Measurements from ENCODE around the gene PLXNC1. TPM values are rescaled to one million over a fixed set of nuclear protein-coding genes. Genes with fewer than 3 reads are reported as not detected.

The PLXNC1 gene
- total and polyA plus RNA-seq, 2 of the 8 experiments (the other 6 are each of a cell fraction or from before 2014, with no cell fraction given), result 0.83 to 2.0 TPM

- peaks cover 0 to 4% (median 0%) of the 10 kb centered on the region in 4 experiments; a peak in 3 of 7 replicates for H3K4me1 ChIP-seq (replicated peaks in 1 of 4; ENCODE audit: control insufficient read depth in 3 of 4, insufficient read depth in 4 of 4, low read length in 3 of 4)
- no peak overlapping the region for H4K5ac ChIP-seq (ENCODE audit: insufficient read length, low read depth, low read length)
- H2AK5ac ChIP-seq (ENCODE audit: low read depth, low read length), result no peak overlapping the region
- peak overlapping the region; percentile 9 to 40; a peak in 1 of 4 replicates for H3K4me2 ChIP-seq (ENCODE audit: insufficient read depth in 1 of 2, low read depth in 2 of 2, low read length in 2 of 2)
- 0 out of 8 replicates have a peak overlapping the region, but pooled peaks of 1 of the 4 experiments have one; percentile 37 for H3K4me3 ChIP-seq (ENCODE audit: extremely low read depth in 1 of 4, insufficient read depth in 2 of 4, low read depth in 3 of 4, low read length in 4 of 4)
- TF ChIP-seq ASH2L (IDR thresholded peaks at IDR 0.05; ENCODE audit: low read length) (no peak), SP2 (IDR thresholded peaks at IDR 0.05; ENCODE audit: low read length) (no peak), POLR2A (IDR thresholded peaks at IDR 0.05; ENCODE audit: control extremely low read depth in 1 of 2, low read depth in 2 of 2, low read length in 2 of 2) (no peak), HDAC2 (IDR thresholded peaks at IDR 0.05; ENCODE audit: borderline replicate concordance in 1 of 2, low read depth in 2 of 2, low read length in 2 of 2) (no peak), SRF (IDR thresholded peaks at IDR 0.05; ENCODE audit: low read depth, low read length) (no peak), EGR1 (IDR thresholded peaks at IDR 0.05; ENCODE audit: borderline replicate concordance, low read depth, low read length) (no peak), FOSL1 (IDR thresholded peaks at IDR 0.05; ENCODE audit: insufficient read depth, low read depth, low read length) (no peak), NRF1 (IDR thresholded peaks at IDR 0.05; ENCODE audit: low read depth, low read length) (no peak), GTF2F1 (IDR thresholded peaks at IDR 0.05; ENCODE audit: borderline replicate concordance, low read depth, low read length) (no peak), CHD2 (IDR thresholded peaks at IDR 0.05; ENCODE audit: low read length) (no peak), SIX5 (IDR thresholded peaks at IDR 0.05; ENCODE audit: low read depth, low read length) (no peak), CTBP2 (IDR thresholded peaks at IDR 0.05; ENCODE audit: borderline replicate concordance, insufficient read depth, insufficient read length, low read length) (no peak)
- no peak overlapping the region for H3K56ac ChIP-seq (replicated peaks; ENCODE audit: insufficient read length, low read depth, low read length)
- no peak overlapping the region for H3K23ac ChIP-seq (ENCODE audit: insufficient read length)
- H4K91ac ChIP-seq (replicated peaks; ENCODE audit: insufficient read length, low read length), result no peak overlapping the region
- H2BK12ac ChIP-seq (ENCODE audit: low read depth, low read length), result no peak overlapping the region
- H2AFZ ChIP-seq (ENCODE audit: low read length), result no peak overlapping the region
- no peak overlapping the region for H2BK20ac ChIP-seq (ENCODE audit: low read length)
- no peak for DNase-seq (ENCODE audit: low read depth in 1 of 2, low spot score in 2 of 2)
- H3K79me2 ChIP-seq (ENCODE audit: control insufficient read depth in 1 of 2, insufficient read depth in 2 of 2, low read length in 2 of 2), result no peaks in the 10 kb centered on the region
- H3K9me3 ChIP-seq (ENCODE audit: insufficient read depth in 2 of 2, low read depth in 1 of 2, low read length in 1 of 2), result no peaks in the 10 kb centered on the region
- H2BK120ac ChIP-seq (replicated peaks; ENCODE audit: low read depth, low read length), result no peak overlapping the region
- H2BK15ac ChIP-seq (ENCODE audit: low read length), result no peak overlapping the region
- no peak overlapping the region for H3K4ac ChIP-seq (replicated peaks; ENCODE audit: insufficient read length, low read depth, low read length)
- no peak overlapping the region for H3K18ac ChIP-seq (ENCODE audit: extremely low read depth, low read length)
- H3K9ac ChIP-seq (replicated peaks in 1 of 4; ENCODE audit: extremely low read depth in 1 of 4, low read depth in 3 of 4, low read length in 3 of 4), result no peak overlapping the region
- H3K27ac ChIP-seq (ENCODE audit: low read depth, low read length), result no peak overlapping the region
- no peak overlapping the region for H3K14ac ChIP-seq (ENCODE audit: insufficient read length)
- no peaks in the 10 kb centered on the region; the same call in 1 of the 2 replicates for H3K23me2 ChIP-seq (ENCODE audit: low read depth, low read length)
- no peak overlapping the region for H2BK5ac ChIP-seq (ENCODE audit: low read depth, low read length)
- 83% methylated on average over 12 of the region's 12 CpGs; no CpG with 5 or more reads in 1 of the 2 experiments for WGBS, 2 experiments (ENCODE audit: extremely low coverage in 1 of 2, insufficient coverage in 1 of 2, insufficient read length in 1 of 2, insufficient replicate concordance in 2 of 2, low coverage in 1 of 2, low lambda C conversion rate in 2 of 2, missing lambda C conversion rate in 1 of 2)
- no peaks in the 10 kb centered on the region for H3K36me3 ChIP-seq (ENCODE audit: control insufficient read depth in 2 of 4, insufficient read depth in 4 of 4, low read length in 3 of 4)
- peaks cover 0 to 12% (median 7%) of the 10 kb centered on the region in 4 experiments; a peak in 6 of 7 replicates for H3K27me3 ChIP-seq (replicated peaks in 1 of 4; ENCODE audit: control insufficient read depth in 3 of 4, extremely low read depth in 1 of 4, insufficient read depth in 3 of 4, low read length in 3 of 4)
- no peaks in the 10 kb centered on the region for H3K79me1 ChIP-seq (ENCODE audit: low read depth, low read length)
- ChIA-PET POLR2A (ENCODE audit: partially characterized antibody) (no interaction called here), CTCF (ENCODE audit: partially characterized antibody) (interaction anchor here (1.2 to 1.7 kb wide), 3 partner anchors 8 to 38 kb away, joined by 3 read pairs; no protein-coding TSS in a partner anchor)
- H4K8ac ChIP-seq (ENCODE audit: extremely low read depth, insufficient read depth, low read length), result no peak overlapping the region
- no peak for FAIRE-seq
- H4K20me1 ChIP-seq (replicated peaks in 1 of 2; ENCODE audit: control insufficient read depth in 1 of 2, insufficient read depth in 2 of 2, low read length in 2 of 2), result no peaks in the 10 kb centered on the region
Observed at GRCh38 chr12:94187361-94187760, 39.0 kb downstream of the PLXNC1 start.
